HG03196 (cell line): ENCODE measurements around the gene LGALS9C.
"Not testable (repeated sequence)": the region's sequence is repeated elsewhere in the genome, so short reads cannot be mapped to it uniquely, and the experiment has no call there.

Experiments
- ATAC-seq: cut with Tn5 transposase; IDR thresholded peaks from one replicate; pipeline ENCODE4 v1.9.1; 2021; ENCODE audit not compliant: unreplicated experiment

Gene LGALS9C

GRCh38 chr17:18476508-18477308, at the start of gene LGALS9C:
Gene LGALS9C (plus strand): TSS chr17:18476789. CDS start chr17:18476855, 66 bp downstream.
- ATAC-seq: peak; percentile 66

DNA sequence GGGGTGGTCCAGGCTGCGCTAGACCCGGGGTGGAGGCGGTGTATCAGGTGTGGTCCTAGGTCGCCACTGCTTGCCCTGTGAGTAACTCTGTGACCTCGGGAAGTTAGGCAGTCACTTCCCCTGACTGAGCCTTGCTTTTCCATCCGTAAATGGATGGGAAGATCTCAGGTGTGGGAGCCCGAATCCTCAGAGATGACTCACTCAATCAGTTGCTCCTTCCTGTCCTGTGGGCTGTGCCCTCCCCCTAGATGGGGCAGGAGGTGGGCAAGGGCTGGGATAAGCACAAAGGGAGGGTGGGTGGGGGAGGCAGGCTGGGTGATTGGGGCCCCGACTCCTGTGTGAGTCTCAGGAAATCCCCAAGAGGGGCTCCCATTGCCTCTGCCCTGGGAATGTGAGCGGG, 44.4 kb upstream of the LGALS9C start:
- not testable (repeated sequence) for ATAC-seq

GRCh38 chr17:18439465-18439870, 37.1 kb upstream of the LGALS9C start:
- ATAC-seq: not testable (repeated sequence)

DNA sequence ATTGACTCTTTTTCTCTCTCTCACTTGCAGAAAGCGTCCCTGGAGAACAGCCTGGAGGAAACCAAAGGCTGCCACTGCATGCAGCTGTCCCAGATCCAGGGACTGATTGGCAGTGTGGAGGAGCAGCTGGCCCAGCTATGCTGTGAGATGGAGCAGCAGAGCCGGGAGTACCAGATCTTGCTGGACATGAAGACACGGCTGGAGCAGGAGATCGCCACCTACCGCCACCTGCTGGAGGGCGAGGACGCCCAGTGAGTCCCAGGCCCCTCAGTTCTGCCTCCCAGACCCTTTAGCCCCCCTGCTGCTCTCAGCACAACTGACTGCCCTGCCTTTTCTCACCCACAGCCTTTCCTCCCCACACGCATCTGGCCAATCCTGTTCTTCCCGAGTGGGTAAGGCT, 34.5 kb upstream of the LGALS9C start:
- ATAC-seq: not testable (repeated sequence)

DNA sequence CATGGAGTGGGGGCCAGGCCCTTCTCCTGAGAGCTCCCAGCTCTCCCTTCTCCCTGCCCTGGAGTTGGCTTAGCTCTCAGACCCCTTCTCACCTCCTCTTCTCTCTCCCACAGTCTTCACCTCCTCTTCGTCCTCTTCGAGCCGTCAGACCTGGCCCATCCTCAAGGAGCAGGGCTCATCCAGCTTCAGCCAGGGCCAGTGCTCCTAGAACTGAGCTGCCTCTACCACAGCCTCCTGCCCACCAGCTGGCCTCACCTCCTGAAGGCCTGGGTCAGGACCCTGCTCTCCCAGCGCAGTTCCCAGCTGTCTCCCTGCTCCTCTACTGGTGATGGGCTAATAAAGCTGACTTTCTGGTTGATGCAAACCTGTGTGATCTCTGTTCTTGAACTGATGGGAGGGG, 34.1 kb upstream of the LGALS9C start:
- ATAC-seq: not testable (repeated sequence)

- not testable (repeated sequence) for ATAC-seq
Observed at GRCh38 chr17:18447476-18448205, 28.9 kb upstream of the LGALS9C start.

DNA sequence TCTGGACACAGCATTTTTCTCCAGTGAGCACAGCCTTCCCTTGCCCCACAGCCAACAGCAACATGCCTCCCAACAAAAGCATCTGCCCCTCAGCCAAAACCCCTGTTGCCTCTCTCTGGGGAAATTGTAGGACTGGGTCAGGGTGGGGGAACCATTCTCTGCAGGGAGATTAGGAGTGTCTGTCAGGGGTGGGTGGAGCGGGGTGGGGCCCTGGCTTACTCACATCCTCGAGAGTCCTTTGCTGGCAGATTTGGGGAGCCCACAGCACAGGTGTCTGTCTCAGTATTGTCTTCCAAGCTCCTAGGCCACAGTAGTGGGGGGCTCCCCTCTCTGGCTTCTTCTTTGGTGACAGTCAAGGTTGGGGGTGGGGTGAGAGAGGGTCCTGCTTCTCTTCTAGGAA, 28.3 kb upstream of the LGALS9C start:
- ATAC-seq: not testable (repeated sequence)

DNA sequence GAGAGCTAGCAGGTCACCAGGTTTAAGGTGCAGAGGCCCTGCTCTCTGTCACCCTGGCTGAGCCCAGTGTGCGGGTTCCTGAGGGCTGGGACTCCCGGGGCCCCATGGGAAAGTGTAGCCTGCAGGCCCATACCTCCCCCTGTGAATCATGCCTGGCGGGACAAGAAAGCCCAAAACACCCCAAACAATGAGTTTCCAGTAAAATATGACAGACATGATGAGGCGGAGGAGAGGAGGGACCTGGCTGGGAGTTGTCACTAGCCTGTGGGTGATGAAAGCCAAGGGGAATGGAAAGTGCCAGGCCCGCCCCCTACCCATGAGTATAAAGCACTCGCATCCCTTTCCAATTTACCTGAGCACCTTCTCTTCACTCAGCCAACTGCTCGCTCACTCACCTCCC, 26.8 kb upstream of the LGALS9C start:
- not testable (repeated sequence) for ATAC-seq

- not testable (repeated sequence) for ATAC-seq
Observed at GRCh38 chr17:18450998-18451397, 25.6 kb upstream of the LGALS9C start.

- ATAC-seq: not testable (repeated sequence)
Observed at GRCh38 chr17:18451969-18452368, 24.6 kb upstream of the LGALS9C start.

DNA sequence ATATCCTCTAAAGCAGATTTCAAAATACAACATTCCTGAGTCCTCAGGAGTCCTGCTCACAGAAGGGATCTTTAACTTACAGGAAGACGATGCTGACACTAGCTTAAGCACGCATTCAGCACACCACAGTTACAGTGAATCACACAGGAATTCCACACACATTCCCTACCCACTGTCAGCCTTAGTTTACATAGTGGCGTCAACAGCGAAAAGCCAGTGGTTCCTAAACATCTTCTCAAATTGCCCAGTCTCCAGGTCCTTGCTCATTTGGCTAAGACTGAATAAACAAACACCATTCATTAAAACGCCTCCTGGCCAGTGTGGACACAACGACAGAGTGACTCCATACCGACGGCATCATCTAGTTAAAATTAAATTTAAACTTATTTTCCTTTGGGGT, 17.6 kb upstream of the LGALS9C start:
- not testable (repeated sequence) for ATAC-seq

GRCh38 chr17:18463831-18464502, 12.6 kb upstream of the LGALS9C start:
- not testable (repeated sequence) for ATAC-seq

- ATAC-seq: not testable (repeated sequence)
Observed at GRCh38 chr17:18466250-18466983, 10.2 kb upstream of the LGALS9C start.

DNA sequence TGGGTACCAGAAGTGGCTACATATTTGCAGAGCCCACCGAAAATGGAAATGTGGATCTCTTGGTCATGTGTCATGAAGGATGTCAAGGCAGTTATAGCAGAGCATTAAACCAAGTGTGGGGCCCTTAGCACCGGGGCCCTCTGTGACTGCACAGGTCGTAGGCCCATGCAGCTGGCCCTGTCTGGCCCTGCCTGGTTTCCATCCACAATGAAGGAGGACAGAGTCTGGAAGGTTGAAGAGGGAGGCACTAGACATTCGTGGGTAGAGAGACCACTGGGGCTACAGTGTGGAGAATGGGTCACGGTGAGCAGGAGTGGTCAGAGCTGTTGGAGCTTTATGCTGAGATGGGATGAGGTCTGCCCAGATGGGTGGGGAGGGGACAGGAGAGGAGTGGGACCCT, 9.6 kb upstream of the LGALS9C start:
- not testable (repeated sequence) for ATAC-seq

- ATAC-seq: not testable (repeated sequence)
Observed at GRCh38 chr17:18468472-18469171, 8.0 kb upstream of the LGALS9C start.

DNA sequence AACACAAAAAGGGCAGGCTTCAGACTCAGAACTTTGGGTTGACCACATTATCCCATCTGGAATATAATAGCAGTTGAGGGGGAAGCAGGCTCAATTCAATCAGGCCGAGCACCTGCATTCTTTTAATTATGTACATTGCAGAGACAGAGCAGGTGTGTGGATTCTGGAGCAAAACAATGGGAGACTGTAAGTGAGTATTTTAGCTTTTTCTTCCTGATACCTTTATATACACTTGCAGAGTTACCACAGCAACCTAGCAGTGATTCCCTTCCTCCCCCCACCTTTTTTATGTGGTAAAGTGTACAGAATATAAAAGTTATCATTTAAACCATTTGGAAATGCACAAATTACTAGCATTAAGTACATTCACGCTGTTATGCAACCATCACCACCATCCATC, 6.8 kb upstream of the LGALS9C start:
- ATAC-seq: not testable (repeated sequence)

- not testable (repeated sequence) for ATAC-seq
Observed at GRCh38 chr17:18470345-18470930, 6.2 kb upstream of the LGALS9C start.

DNA sequence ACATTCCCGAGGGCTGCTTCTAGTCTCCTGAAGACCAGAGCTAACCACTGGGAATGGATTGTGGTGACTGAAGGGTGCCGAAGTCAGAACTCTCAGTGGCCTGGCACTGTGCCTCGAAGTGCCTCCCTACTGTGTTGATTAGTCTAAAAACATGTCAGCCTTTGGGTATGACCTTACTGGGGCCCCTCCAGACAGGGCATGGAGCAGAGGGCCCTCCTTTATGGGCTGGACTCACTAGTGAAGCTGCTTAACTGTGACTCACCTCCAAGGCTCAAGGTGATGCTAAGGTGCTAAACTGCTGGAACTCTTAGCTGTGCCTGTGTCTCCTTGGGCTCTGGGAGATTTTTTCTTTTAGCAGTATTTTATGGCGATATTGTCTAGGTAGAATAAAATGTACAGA, 2.6 kb upstream of the LGALS9C start:
- ATAC-seq: not testable (repeated sequence)

DNA sequence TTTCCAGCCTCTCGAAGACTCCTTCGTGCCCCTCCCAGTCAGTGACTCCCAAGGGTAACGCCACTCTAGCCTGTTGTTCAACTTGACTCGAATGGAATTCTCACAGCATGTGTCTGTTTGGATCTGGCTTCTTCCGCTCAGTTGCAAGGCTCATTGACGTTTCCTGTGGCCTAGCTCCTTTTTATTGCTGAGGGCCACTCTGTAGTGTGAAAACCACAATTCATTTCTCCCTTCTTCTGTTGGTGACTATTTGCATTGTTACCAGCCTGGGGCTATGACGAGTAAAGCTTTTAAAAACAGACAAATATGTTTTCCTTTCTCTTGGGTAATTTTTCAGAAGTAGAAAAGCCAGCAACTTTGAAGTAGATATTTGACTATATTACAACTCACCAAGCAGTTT, 1.8 kb upstream of the LGALS9C start:
- not testable (repeated sequence) for ATAC-seq

DNA sequence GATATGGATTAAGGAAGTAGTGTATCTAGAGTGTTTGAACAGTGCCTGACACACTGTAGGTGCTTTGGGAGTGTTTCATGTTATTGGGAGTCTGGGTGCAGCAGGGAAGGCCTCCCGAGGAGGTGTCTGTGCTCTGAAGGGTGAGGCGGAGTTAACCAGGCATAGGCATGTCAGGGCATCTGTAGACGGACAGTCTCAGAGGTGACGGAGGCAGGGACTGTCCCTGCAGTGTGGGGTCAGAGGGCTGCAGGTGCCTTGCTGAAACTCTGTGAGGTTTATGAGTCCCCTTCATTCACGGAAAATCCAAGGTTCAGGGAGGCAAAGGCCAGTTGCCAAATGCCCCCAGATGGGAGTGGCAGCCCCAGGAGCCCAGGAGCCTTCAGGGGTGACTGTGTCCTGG, 778 bp downstream of the LGALS9C start:
- not testable (repeated sequence) for ATAC-seq
